ENCODE results near the gene PSME1. TPM values are rescaled to one million over a fixed set of nuclear protein-coding genes. Genes with fewer than 3 reads are reported as not detected.
A peak's percentile ranks its signal among the peaks of the same experiment; 100 is the strongest.

Gene PSME1
- total and polyA plus RNA-seq, 2 of the 13 experiments (the other 11 are each of a cell fraction or from before 2014, with no cell fraction given) = 159 to 608 TPM

DNA sequence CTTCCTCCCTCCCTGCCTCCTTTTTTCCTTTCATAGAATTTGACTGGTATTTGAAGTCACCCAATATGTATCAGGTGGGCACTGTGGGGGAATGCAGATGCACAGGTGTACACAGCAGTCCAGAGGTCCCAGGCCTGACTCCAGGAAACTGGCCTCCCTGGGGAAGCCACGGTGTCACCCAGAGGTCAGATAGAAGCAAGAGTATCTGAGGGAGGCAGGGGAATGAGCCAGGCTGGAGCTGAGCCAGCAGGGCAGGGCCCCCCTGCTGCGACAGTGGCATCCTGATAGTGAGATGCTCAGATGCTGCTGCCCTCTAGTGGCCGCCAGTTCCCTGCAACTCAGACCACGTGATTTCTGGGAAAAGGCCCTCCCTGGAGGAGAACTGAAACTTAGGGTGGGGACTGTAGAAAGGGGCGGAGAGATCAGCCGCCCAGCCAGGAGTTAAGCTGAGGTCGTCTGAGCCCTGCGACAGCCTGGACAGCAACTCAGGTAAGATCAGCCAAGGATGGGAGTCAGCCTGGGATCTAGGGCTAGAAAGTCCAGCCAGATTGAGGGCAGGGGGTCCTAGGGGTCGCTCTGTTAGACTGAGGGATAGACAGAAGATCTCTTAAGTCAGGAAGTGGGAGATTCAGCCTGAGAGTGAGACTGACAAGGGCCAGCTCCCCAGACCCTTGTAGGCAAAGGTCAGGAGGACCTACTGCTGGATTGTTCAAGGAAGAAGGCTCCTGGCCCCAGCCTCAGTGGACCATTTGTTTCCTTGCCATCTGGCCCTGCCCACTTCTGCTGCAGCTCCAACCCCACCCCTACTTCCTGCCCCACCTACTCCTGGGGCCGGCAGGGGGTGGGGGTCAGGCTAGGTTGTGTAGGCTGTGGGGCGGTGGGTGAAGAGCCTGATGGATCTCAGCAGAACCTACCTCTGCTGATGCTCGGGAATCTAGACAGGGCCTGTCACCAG is 25.1 kb downstream of the PSME1 start, which contains the start of gene IRF9 (continued):
- TF ChIP-seq FOXJ3 (CRISPR knock-in tag; IDR thresholded peaks at IDR 0.05; ENCODE audit: borderline replicate concordance) (peak; percentile 73; the same call in 1 of the 2 replicates), E2F1 (CRISPR knock-in tag; IDR thresholded peaks at IDR 0.05) (no peak), ZBTB4 (CRISPR knock-in tag; IDR thresholded peaks at IDR 0.05; ENCODE audit: borderline replicate concordance) (peak; percentile 98; the same call in 1 of the 2 replicates), ZNF441 (CRISPR knock-in tag; IDR thresholded peaks at IDR 0.05; ENCODE audit: borderline replicate concordance) (peak; percentile 88; the same call in 1 of the 2 replicates), MYC (CRISPR knock-in tag; IDR thresholded peaks at IDR 0.05; ENCODE audit: borderline replicate concordance) (peak; percentile 99), ZNF407 (CRISPR knock-in tag; IDR thresholded peaks at IDR 0.05; ENCODE audit: not compliant biosample characterization) (peak; percentile 96), CEBPG (CRISPR knock-in tag; IDR thresholded peaks at IDR 0.05) (peak; percentile 87), ZNF44 (CRISPR knock-in tag; IDR thresholded peaks at IDR 0.05) (peak; percentile 83; the same call in 1 of the 2 replicates), HNF4G (IDR thresholded peaks at IDR 0.05; ENCODE audit: borderline replicate concordance, low read depth, low read length) (peak; percentile 18; the same call in 1 of the 2 replicates), HNF4G (CRISPR knock-in tag; IDR thresholded peaks at IDR 0.05; ENCODE audit: borderline replicate concordance, low read depth) (peak; percentile 88), ZNF337 (CRISPR knock-in tag; IDR thresholded peaks at IDR 0.05; ENCODE audit: borderline replicate concordance, low read depth) (0 out of 2 replicates have a peak, but pooled peaks have one; percentile 78)
- TF ChIP-seq, protein P1, sequence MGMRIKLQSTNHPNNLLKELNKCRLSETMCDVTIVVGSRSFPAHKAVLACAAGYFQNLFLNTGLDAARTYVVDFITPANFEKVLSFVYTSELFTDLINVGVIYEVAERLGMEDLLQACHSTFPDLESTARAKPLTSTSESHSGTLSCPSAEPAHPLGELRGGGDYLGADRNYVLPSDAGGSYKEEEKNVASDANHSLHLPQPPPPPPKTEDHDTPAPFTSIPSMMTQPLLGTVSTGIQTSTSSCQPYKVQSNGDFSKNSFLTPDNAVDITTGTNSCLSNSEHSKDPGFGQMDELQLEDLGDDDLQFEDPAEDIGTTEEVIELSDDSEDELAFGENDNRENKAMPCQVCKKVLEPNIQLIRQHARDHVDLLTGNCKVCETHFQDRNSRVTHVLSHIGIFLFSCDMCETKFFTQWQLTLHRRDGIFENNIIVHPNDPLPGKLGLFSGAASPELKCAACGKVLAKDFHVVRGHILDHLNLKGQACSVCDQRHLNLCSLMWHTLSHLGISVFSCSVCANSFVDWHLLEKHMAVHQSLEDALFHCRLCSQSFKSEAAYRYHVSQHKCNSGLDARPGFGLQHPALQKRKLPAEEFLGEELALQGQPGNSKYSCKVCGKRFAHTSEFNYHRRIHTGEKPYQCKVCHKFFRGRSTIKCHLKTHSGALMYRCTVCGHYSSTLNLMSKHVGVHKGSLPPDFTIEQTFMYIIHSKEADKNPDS (CRISPR knock-in tag; IDR thresholded peaks at IDR 0.05) = peak; percentile 17; the same call in 1 of the 2 replicates

Measured in HepG2 (cell line).